HG03135 (cell line): Measurements from ENCODE around the gene CPSF7.
A peak's percentile ranks its signal among the peaks of the same experiment; 100 is the strongest.

Source experiments
- ATAC-seq: cut with Tn5 transposase; IDR thresholded peaks from one replicate; pipeline ENCODE4 v1.9.1; 2021; ENCODE audit warnings: mild to moderate bottlenecking, moderate library complexity; ENCODE audit not compliant: unreplicated experiment

CPSF7 gene

GRCh38 chr11:61357233-61357893, 72.4 kb downstream of the CPSF7 start:
- ATAC-seq, result peak; percentile 32

- no peak for ATAC-seq
Measured at GRCh38 chr11:61356706-61357105, 73.1 kb downstream of the CPSF7 start.

- ATAC-seq, result no peak
Measured at GRCh38 chr11:61354208-61354607, 75.6 kb downstream of the CPSF7 start.

- no peak for ATAC-seq
Measured at GRCh38 chr11:61353131-61354067, 76.4 kb downstream of the CPSF7 start.
